SK-N-SH treated with all-trans-retinoic acid at 6 μM for 48 hours (cell line): Measurements from ENCODE around the gene SENP1.

ENCODE experiments used
- ARNTL ChIP-seq: fragments of 450-650 bp; formaldehyde crosslinking; IDR thresholded peaks from 2 replicates; pipeline ENCODE4 v1.5.0; 2020; ENCODE audit warnings: low read depth, mild to moderate bottlenecking, moderate library complexity, borderline replicate concordance
- BACH2 ChIP-seq: fragments of 250-450 bp; sonication (Bioruptor Pico); IDR thresholded peaks from 2 replicates; pipeline ENCODE4 v1.9.0; 2021; ENCODE audit warnings: mild to moderate bottlenecking, borderline replicate concordance
- CREB5 ChIP-seq: fragments of 250-450 bp; sonication (Bioruptor Pico); IDR thresholded peaks from 2 replicates; pipeline ENCODE4 v1.5.1; 2020; ENCODE audit warnings: low read depth, mild to moderate bottlenecking, moderate library complexity
- CSDC2 ChIP-seq: fragments of 250-450 bp; sonication (Bioruptor Pico); IDR thresholded peaks from 2 replicates; pipeline ENCODE4 v1.5.0; 2020; ENCODE audit warnings: mild to moderate bottlenecking, moderate library complexity
- ISL1 ChIP-seq: fragments of 250-450 bp; sonication (Bioruptor Pico); IDR thresholded peaks from 2 replicates; pipeline ENCODE4 v2.1.2; 2022; ENCODE audit warnings: mild to moderate bottlenecking, moderate library complexity
- PPARA ChIP-seq: fragments of 250-450 bp; sonication (Bioruptor Pico); IDR thresholded peaks from 2 replicates; pipeline ENCODE4 v1.5.0; 2020; ENCODE audit warnings: mild to moderate bottlenecking, borderline replicate concordance
- RARB ChIP-seq: fragments of 250-450 bp; sonication (Bioruptor Pico); IDR thresholded peaks from 2 replicates; pipeline ENCODE4 v1.8.0; 2021; ENCODE audit warnings: mild to moderate bottlenecking, moderate library complexity
- SNAI2 ChIP-seq: fragments of 250-450 bp; sonication (Bioruptor Pico); IDR thresholded peaks from 2 replicates; pipeline ENCODE4 v1.5.0; 2020; ENCODE audit warnings: mild to moderate bottlenecking, moderate library complexity
- ZC3H10 ChIP-seq: fragments of 250-450 bp; sonication (Bioruptor Pico); IDR thresholded peaks from 2 replicates; pipeline ENCODE4 v1.5.1; 2021; ENCODE audit warnings: mild to moderate bottlenecking, moderate library complexity
- ZFP3 ChIP-seq: fragments of 250-450 bp; sonication (Bioruptor Pico); IDR thresholded peaks from 2 replicates; pipeline ENCODE4 v1.5.0; 2020; ENCODE audit warnings: mild to moderate bottlenecking, moderate library complexity
- ZFP30 ChIP-seq: fragments of 450-650 bp; formaldehyde crosslinking; IDR thresholded peaks from 2 replicates; pipeline ENCODE4 v1.5.0; 2022; ENCODE audit warnings: mild to moderate bottlenecking, moderate library complexity
- ZNF565 ChIP-seq: fragments of 450-650 bp; formaldehyde crosslinking; conservative IDR thresholded peaks from 2 replicates; pipeline ENCODE4 v1.5.0; 2020; ENCODE audit warnings: low read depth, mild to moderate bottlenecking, moderate library complexity
- TF ChIP-seq, protein P1 (sequence below): fragments of 250-450 bp; sonication (Bioruptor Pico); IDR thresholded peaks from 2 replicates; pipeline ENCODE4 v1.8.0; 2020; ENCODE audit warnings: mild to moderate bottlenecking, moderate library complexity, borderline replicate concordance

DNA sequence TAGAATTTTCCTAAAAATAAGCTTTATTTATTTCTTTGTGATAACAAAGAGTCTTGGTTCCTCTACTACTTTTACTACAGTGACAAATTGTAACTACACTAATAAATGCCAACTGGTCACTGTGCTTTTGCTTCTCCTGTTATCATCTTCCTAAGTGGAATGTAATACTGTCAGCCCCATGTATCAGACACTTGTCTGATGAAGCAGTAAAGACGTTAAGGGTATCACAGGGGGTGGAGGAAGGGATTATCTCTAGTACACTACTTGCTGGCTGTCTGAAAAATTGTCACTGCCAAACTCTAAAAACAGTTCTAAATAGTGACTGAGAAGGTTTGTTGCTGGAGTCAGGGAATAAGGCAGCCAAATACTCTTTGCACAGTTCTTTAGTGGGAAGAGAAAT lies 40.1 kb upstream of the SENP1 start:
- TF ChIP-seq ZC3H10 (CRISPR knock-in tag) (no peak), CSDC2 (CRISPR knock-in tag) (no peak), ISL1 (CRISPR knock-in tag) (no peak), ZNF565 (CRISPR knock-in tag) (no peak), CREB5 (CRISPR knock-in tag) (no peak), ZFP30 (CRISPR knock-in tag) (no peak), ARNTL (CRISPR knock-in tag) (no peak), ZFP3 (CRISPR knock-in tag) (no peak), SNAI2 (CRISPR knock-in tag) (no peak), BACH2 (no peak), RARB (CRISPR knock-in tag) (no peak), PPARA (CRISPR knock-in tag) (no peak)
- TF ChIP-seq, protein P1, sequence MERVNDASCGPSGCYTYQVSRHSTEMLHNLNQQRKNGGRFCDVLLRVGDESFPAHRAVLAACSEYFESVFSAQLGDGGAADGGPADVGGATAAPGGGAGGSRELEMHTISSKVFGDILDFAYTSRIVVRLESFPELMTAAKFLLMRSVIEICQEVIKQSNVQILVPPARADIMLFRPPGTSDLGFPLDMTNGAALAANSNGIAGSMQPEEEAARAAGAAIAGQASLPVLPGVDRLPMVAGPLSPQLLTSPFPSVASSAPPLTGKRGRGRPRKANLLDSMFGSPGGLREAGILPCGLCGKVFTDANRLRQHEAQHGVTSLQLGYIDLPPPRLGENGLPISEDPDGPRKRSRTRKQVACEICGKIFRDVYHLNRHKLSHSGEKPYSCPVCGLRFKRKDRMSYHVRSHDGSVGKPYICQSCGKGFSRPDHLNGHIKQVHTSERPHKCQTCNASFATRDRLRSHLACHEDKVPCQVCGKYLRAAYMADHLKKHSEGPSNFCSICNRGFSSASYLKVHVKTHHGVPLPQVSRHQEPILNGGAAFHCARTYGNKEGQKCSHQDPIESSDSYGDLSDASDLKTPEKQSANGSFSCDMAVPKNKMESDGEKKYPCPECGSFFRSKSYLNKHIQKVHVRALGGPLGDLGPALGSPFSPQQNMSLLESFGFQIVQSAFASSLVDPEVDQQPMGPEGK (CRISPR knock-in tag): no peak
